GM18868 (cell line): Measurements from ENCODE around the gene TPCN2.
A peak's percentile ranks its signal among the peaks of the same experiment; 100 is the strongest.
"Not testable (repeated sequence)": the region's sequence is repeated elsewhere in the genome, so short reads cannot be mapped to it uniquely, and the experiment has no call there.

Source experiments
- ATAC-seq: cut with Tn5 transposase; IDR thresholded peaks from one replicate; pipeline ENCODE4 v1.9.1; 2021; ENCODE audit warnings: mild to moderate bottlenecking, moderate library complexity; ENCODE audit not compliant: unreplicated experiment

The TPCN2 gene

DNA sequence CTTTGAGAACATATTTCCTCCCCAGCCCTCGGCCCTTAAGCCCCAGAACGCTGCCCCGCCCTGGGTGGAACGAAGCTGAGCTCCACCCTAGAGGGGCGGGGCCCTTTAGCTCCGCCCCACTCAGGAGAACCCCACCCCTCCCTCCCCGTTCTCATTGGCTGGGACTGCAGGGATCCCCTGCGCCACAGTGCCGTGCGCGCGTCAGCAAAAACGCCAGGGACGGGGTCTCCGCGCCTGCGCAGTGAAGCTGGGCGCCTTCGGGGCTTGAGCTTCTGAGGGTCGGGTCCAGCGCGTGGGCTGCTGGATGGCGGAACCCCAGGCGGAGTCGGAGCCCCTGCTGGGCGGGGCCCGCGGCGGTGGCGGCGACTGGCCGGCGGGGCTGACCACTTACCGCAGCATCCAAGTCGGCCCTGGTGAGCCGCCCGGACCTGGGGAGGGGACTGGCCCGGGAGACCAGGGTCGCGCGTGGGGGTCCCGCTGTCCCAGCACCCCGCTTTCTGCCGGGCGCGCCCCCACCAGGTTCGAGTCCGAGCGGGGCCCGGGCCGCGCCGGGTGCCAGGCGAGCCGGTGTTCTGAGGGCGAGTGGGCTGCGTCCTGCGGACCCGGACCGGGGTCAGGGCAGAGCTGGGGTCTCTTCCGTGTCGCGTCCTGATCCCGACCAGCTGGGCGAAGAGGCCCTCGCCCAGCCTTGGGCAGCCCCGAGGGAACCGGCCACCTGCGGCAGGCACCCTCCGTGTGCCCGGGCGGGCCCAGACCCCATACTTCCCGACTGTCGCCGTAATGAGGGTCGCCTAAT, at the start of gene TPCN2:
Gene TPCN2 (plus strand): TSS at position 239 of the 796 bp plus-strand sequence. CDS start 66 bp downstream, at position 305.
- ATAC-seq: peak; percentile 88

DNA sequence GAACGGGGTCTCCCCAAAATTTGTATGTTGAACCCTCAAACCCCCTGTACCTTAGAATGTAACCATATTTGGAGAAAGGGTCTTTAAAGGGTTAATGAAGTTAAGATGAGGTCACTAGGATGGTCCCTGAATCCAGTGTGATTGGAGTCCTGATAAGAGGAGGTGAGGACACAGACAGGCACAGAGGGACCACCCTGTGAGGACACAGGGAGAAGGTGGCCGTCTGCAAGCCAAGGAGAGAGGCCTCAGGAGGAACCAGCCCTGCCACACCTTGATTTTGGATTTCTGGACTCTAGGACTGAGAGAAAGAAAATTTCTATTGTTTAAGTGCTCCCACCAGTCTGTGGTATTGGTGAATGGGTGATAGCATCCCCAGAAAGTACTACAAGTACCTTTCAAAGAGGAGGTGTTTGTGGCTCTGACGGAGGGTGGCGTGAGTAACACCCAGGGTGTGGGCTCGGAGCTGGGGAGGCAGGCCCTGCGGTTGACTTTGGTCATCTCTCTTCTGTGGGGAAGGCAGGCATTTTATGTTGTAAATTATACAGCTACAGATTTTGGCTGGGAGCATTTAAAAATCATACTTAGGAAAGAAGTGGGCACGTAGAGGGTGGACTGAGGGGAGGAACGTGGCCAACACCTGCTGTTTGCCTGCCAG, 49.5 kb upstream of the TPCN2 start:
- ATAC-seq: no peak

DNA sequence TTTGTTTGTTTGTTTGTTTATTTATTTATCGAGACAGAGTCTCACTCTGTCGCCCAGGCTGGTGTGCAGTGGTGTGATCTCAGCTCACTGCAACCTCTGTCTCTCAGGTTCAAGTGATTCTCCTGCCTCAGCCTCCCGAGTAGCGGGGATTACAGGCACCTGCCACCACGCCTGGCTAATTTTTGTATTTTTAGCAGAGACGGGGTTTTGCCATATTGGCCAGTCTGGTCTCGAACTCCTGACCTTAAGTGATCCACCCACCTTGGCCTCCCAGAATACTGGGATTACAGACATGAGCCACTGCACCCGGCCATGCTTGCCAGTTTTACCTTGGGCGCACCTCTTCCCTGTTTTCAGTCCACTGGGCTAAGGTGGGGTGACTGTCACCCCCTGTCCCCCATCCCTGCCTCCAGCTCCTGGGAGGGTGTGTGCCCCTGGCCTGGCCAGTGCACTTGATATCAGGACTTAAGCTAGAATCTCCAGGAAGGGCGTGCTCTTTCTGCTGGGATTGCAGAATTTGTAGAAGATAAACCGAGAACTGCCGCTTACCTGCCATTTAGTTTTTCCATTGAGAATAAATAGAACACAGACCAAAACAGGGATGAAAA, 48.9 kb upstream of the TPCN2 start:
- not testable (repeated sequence) for ATAC-seq

DNA sequence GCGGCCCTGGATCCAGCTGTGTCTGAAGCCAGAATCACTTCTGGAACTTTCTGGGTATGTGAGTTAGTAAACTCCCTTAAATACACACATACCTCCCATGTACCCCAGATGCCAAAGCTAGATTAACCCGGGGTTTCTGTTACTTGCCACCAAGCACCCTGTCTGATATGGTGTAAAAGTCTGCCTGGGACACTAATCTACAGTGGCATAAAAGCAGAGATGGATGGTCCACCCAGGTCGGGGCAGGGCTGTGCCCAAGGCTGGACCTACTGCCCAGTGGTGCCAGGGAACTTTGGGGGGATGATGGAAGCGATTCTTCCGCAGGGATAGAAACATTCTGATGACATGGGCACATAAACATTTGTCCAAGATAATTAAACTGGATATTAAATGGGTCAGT, 48.3 kb upstream of the TPCN2 start:
- no peak for ATAC-seq

DNA sequence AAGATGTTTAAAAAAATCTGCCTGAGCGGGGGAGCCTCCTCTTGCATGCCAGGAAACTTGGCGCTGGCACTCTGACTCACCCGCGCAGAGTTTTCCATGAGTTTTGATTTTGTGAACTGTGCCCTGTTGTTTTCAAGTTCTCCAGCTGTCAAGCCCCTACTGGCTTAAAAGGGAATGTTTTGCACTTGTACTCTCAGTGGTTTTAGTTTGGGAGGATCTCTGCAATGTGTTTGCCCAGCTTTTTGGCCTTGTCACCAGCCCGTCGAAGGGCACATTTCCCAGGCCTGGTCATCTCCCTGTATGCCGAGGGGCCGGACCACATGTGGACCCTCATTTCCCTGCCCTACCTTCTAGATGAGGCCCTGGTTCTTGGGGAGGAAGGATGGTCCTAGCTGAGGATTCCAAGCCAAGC, 47.9 kb upstream of the TPCN2 start:
- no peak for ATAC-seq

DNA sequence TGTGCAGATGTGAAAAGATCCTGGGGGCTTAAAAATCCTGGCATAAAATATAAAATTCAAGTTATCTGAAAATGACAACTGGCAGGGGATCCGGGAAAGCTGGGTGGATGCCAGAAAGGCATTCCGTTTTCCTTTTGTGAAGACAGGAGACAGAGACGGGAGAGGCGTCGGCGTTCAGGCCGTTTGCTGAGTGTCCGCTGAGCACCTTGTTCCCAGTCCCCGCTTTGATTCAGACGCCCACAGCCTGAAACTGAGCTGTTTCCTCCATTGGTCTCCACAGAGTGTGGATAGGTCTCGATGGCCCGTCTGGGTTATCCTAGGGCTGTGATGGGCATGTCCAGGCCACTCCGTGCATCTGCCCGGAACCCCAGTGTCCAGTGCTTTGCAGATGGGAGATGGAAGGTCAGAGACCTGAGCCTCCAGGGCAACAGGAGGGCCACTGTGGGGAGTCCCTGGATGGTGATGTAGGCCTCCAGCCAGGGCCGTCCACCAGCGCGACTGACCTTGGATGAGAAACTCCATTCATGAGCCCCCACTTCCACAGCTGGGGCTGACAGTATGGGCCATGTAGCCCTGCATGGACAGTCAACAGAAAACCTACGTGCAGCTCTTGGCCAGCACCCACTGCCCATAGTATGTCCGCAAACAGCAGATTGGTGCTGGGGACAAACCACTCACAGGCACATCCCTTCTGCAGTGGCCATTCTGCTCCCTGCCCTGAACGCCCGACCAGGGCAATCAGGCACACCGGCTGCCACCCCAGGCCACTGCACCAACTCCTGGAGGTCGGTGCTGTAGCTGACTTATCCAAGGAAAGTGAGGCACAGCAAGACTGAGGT, 47.3 kb upstream of the TPCN2 start:
- ATAC-seq: no peak

DNA sequence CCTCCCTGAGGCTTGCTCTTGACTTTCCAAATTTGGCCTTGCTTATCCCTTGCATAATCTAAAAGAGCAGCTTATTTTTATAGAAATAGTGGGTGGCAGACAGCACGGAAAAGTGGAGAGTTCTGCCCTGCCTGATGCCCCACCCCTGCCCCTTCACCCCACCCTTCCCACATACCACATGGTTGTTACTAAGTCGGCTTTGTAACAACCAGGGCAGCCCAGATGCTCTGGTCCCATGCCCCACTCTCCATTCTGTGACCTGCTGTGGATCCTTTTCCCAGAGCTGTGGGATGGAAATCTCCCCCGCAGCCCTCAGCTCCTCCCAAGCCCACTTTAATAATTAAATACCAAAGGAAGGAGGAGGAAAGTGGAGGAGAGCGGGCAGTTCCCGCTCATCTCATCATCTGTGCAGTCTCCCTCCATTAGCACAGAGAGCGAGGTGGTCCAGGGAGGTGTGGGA, 46.6 kb upstream of the TPCN2 start:
- ATAC-seq: no peak

DNA sequence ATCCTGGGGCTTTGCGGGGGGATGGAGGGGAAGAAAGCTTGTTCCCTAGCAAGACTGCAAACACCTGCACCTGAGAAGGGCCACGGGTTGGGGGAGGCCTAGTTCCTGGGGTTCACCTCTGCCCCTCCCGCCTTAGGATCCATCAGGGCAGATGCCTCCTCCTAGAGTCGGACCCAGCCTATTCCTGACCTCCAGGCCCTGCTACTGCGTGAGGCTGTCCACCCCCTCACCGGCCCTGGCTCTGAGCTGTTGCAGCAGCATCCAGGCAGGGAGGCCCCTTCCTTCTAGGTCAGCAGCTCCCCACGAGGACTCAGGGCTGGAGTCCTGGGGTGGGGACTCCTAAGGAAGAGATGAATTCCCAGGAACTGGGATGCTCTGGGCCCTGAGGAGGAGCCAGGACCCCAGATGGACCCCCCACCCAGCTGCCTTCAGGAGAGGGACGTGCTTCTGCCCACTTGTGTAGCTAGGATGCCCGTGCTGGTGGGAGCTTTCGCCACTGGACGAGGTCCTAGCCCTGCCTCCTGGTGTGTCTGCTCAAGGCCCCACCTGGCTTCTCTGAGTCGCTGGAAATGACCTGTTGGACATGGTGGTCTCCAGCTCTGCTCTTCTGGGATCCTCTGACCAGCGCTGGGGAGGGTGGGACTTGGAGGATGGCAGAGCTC, 46.0 kb upstream of the TPCN2 start:
- no peak for ATAC-seq

DNA sequence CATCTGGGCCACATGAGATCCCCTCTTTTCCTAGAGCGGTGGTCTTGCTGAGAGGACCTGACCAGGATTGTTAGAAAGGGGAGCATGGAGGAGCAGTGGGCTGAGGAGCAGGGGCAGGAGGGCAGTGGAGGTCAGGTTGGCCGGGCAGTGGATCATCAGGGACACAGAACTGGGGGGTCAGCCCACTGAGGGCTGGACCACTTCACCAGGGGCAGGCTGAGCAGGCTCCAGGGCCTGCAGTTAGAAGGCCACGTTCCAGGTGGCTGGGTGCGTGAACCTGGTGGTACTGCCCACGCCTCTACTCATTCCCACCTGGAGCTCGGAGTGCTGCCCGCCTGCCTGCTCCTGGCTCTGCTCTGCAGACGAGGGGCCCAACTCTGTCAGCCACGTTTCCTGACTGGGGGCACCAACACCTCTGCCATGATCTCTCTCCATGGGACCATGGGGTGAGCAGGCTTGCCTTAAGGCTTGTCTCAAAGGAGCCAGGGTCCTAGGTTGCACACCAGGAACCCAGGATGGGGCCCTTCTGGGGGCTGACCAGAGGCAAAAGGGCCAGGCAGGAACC, 45.3 kb upstream of the TPCN2 start:
- ATAC-seq: no peak

DNA sequence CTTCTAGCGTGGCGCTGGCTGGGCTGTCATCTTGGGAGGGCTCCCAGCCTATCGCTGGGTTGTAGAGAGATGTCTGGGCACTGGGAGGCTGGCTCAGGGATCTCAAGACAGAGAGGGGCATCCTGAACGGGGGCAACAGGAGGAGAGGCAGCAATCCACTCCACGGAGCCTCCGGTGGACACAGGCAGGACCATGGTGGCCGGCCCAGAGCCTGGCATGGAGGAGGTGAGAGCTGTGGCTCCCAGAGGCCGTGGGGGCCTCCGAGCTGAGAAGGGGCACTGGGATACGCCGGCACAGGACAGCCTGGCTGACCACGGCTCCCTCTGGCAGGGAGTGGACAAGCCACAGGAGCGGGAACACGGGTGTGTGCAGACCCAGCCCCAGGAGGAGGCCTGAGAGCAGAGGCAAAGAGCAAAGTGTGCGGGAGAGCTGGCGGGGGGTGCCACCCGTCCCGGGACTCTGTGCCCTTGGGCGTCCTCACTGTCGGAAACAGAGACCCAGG, 44.8 kb upstream of the TPCN2 start:
- ATAC-seq: no peak

DNA sequence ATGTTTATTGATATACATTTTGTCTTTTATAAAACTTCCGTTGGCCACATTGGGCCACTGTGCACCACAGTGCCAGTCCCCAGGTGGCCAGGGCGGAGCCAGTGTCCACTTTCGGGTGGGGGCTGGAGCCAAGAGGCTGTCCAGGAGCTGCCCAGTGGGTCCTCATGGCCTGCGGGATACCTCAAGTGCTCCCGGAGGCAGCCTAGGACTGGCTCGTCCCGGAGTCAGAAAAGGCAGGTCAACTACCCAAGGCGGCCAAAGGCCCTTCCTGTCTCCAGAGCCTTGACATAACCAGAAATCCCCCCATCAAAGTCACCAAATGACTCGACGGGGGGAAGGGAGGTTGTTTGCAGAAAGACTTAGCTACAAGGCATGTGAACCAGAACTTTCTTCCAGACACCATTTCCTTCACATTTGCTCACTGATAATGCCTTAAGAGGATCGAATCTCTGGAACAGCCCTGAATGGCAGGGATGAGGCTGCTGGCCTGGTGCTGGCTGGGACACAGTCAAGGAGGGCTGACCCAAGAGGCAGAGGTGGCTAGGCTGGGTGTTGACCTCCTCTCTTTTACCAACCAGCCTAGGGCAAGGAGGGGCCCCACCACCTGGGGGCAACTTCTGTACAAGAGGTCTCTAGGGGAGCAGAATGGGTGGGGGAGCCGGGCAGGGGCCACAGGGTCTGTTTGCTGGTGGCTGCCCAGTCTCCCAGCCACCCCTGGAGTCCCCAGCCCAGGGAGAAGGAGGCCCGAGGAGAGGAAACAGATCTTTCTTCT, 44.1 kb upstream of the TPCN2 start:
- no peak for ATAC-seq

DNA sequence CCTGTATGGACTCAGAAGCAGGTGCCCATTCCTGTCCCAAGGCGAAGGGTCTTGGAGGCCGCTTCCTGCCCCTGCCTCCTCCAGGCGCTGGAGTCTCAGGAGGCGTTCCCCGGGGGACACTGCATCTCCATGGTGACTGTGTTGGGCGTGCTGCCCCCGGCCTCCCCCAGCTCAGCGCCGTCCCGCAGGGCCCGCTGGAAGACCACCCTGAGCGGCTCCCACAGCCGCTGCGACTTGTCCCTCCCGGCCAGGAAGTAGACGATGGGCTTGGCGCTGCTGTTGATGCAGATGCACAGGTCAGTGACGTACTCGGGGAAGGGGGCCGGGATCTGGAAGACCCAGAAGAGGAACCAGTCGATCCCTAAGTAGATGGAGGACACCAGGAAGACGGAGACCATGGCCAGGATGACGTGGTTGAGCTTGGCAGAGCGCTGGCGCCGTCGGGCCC, 43.5 kb upstream of the TPCN2 start:
- no peak for ATAC-seq

DNA sequence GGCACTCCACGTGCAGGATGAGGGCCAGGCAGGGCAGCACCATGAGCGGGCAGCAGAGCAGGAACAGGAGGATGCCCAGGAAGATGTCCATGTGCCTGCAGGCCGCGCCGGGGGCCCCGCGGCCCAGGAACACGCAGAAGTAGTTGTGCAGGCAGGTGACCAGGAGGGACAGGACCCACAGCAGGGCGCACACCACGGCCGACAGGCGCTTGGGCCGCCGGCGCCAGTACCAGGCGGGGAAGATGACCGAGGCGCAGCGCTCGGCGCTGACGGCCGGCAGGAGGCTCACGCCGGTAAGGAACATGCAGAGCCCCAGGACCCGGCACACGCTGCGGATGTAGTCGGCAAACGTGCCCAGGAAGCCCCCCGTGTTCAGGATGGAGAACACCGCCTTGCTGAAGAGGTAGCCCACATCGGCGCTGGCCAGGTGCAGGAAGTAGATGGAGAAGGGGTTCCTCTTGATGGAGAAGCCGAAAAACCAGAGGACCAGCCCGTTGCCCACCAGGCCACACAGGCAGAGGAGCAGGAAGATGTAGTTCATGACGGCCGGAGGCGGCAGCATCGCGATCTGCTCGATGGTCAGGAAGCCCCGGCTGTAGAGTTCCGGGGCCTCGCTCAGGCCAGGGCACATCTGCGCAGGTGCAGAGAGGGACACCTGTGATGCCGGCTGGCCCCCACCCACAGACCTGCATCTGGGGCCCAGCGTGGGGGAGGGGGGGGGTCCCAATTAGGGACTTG, 42.9 kb upstream of the TPCN2 start:
- ATAC-seq: no peak

DNA sequence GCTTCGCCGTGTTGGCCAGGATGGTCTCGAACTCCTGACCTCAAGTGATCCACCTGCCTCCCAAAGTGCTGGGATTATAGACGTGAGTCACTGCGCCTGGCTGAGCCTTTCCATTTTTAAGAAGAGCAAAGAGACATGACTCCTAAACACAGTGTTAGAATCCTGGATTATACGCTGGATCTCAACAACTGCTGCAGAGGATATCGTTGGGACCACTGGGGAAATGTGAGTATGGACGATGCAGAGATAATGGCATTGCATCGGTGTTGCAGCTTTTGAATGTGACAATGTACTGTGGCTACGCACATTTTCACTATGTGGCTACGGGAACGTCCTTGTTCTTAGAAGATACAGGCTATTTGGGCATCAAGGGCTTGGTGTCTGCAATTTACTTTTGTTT, 41.9 kb upstream of the TPCN2 start:
- no peak for ATAC-seq

DNA sequence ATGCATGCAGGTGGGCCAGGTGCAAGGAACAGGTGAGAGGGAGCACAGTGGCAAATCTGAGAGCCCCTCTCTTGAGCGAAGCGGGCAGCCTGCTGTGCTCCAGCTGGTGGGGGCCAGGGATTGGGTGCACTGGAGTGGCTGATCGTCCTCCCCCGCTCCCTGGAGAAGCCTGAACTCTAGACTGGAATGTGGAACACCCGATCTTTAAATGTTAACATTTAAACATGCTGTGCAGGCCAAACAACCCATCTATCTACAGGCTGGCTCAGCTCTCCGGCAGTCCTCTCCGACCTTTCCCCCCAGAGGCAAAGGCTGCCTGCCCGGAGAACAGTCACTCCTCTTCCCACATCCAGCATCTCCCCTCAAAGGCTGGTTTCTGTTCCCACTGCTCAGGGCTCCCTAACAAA, 40.8 kb upstream of the TPCN2 start:
- ATAC-seq: no peak

DNA sequence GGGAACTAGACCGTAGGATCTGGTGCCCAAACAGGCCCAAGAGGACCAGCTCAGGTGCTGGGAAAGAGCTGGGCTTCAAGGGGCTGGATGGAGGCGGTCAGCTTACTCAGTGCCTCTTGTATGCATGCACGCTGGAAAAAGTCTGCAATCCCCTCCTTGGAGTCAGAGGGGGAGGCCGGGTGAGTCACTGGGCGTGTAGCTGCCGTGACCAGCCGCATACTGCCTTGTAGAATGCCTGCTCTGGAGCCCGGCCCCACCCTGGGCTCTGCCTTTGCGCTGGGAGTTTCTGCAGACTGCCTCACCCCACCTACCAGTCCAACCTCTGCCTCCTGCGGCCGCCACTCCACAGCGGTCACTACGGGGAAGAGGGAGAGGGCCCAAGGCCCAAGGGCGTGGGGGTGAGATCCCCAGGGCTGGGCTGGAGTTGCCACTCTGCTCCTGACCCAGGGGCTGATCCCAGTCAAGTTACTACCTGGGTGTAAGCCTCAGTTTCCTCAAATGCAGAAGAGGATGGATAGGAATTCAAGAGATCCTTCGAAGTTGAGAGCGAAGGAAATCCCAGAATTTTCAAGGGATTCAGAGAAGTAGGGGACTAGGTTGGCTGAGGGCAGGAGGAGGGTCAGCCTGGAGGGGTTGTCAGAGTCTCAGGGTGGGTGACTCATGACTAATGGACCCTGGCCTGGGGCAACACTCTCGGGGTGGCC, 39.8 kb upstream of the TPCN2 start:
- ATAC-seq: no peak

DNA sequence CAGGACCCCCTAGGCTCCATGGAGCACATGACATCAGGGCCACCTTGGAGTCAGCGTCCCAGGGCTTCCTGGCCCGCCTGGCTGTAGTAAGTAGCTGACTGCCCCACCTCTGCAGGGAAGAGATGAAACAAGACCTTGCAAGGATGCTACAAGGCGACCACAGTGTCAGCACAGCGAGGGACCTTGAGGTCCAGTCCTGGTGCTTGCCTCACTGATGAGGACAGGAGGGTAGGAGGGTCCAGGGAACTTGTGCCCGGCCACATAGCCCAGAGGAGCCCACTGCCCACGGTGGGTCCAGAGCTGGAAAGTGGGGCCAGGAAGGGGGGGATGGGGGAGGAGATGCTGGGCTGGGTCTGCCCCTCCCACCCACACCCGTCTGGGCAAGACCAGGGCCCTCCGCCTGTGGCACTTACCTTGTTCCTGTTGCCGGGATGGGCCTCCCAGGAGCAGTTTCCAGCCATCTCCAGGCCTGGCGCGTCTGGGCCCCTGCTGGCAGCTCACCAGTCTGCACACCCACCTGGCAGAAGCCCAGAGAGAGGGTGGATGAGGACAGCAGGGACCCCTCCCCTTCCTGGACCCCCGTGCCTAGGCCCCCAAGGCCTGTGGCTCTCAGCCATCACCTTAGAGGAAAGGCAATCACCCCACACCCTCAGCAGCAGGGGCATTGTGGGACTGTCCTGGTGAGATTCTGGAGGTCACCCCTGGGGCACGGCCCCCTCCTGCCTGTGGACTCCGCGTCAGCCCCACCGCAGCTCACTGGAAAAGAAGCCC, 39.1 kb upstream of the TPCN2 start:
- no peak for ATAC-seq
